Measurements from ENCODE around the gene GSDMA.

The GSDMA gene

DNA sequence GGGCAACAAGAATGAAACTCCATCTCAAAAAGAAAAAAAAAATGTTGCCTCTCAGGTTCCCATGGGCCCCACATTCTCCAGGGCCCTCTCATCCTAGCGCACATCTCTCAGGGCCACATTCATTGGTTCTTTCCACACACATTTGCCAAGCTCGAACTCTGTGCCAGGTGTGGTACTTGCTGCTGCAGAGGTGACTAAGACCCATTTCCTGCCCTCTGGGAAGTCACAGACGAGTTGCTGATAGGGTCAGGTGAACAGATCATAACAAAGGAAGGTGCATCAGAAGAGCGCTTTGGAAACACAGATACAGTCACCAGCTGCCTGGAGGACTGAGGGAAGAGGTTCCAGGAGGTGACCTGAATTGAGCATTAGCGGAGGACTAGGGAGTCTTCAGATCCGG lies 1.0 kb downstream of the GSDMA start:
- FAIRE-seq: no peak

DNA sequence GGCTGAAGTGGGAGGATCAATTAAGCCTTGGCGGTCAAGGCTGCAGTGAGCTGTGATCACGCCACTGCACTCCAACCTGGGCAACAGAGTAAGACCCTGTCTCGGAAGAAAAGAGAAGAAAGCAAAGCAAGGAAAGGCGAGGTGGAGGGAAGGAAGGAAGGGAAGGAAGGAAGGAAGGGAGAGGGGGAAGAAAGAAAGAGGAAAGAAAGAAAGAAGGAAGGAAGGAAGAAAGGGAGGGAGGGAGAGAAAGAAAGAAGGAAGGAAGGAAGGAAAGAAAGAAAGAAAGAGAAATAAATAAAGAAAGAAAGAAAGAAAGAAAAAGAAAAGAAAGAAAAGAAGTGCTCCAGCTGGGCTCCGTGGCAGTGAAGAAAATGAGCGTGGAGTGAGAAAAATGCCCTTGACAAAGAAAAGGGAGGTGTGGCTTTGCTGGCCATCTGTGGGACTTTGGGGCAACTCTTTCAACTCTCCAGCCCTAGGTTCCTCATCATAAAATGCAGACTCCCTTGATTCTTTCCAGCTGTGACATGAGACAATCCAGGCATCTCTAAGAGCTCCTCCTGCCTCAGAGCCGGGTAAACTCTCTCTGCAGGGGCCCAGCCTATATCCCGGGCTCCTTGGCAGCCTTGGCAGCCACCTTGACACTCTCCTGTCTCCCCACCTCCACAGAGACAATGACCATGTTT lies 2.4 kb downstream of the GSDMA start:
- no peak for FAIRE-seq

DNA sequence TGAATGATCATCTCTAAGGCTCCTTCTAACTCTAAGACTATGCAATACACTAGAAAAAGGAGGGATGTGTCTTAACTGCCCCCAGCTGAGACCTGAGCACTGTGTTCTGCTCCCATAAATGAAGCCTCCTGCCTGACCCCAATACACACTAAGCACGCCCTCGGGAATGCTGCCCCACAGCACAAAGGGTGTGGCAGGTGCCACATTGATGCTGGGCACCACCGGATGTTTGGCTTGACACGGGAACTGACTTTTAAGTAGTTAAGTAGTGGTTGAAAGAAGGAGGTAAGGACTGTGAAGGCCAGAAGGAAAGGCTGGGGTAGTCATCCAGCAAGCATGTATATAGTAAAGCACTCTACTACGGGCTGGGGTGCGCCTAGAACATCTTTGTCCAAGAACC lies 4.0 kb downstream of the GSDMA start:
- FAIRE-seq: no peak

DNA sequence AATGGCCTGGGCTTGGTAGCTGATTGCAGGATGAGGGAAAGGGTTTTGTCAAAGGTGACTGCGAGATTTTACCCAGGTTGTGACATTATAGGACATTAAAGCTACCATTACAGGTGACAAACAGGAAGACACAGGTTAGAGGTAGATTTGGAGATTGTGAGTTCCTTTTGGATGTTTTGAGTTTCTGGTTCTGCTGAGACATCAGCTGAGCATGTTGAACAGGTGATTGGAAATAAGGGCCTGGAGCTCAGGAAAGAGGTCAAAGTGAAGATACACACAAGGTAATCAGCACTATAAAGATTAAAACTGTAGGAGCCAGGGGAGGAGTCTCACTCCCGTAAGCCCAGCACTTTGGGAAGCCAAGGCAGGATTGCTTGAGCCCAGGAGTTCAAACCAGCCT lies 6.0 kb downstream of the GSDMA start:
- no peak for FAIRE-seq

DNA sequence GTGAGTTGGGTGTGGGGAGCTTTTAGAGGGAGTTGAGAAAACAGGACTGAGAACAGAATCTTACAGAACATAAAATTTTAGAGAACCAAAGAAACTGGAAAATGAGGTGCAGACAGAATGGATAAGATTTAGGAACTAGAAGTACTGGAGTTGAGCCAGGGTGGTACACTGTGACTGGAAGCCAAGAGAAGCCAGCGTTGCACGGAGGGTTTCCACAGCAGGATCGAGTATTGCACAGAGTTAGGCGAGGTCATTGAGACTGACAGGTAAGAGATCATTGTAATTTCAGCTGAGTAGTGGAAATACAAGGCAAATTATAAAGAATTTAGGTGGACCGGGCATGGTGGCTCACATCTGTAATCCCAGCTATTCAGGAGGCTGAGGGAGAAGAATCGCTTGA lies 6.6 kb downstream of the GSDMA start:
- no peak for FAIRE-seq

DNA sequence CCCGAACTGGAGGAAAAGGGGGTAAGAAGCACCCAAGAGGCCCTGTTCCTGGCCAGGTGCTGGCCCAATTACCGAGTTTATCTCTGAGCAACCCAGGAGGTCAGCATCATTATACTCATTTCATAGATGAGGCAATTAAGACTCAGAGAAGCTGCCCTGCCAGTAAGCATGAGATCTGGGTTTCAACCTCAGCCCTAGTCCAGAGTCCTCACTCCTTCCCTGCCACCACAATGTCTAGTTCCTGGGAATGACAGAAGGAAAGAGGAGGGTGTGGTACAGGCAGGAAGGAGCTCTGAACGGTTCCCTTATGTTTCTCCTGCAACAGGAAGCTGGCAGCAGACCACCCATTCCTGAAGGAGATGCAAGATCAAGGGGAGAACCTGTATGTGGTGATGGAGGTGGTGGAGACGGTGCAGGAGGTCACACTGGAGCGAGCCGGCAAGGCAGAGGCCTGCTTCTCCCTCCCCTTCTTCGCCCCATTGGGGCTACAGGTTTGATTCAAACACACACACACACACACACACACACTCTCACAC lies 7.4 kb downstream of the GSDMA start:
- FAIRE-seq: no peak

DNA sequence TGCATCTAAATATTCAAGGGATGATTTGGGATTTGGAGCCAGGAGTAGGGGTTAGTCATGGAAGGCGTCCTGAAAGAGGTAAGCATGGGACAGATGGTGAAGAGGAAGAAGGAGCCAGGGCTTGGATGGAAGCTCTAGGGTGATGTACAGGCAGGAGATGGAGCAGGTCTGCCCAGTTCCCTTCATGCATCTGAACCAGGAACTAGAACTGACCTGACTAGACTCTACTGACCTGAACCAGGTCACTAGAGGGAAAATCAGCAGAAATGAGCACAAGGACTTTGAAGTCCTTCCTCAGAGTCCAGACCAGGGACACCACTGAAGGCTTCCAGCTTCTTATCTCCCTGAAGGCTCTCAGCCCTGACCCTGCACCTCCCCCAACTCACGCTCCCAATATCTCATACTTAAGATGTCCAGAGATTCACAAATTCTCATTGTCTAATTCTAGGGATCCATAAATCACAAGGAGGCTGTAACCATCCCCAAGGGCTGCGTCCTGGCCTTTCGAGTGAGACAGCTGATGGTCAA lies 8.3 kb downstream of the GSDMA start:
- no peak for FAIRE-seq

DNA sequence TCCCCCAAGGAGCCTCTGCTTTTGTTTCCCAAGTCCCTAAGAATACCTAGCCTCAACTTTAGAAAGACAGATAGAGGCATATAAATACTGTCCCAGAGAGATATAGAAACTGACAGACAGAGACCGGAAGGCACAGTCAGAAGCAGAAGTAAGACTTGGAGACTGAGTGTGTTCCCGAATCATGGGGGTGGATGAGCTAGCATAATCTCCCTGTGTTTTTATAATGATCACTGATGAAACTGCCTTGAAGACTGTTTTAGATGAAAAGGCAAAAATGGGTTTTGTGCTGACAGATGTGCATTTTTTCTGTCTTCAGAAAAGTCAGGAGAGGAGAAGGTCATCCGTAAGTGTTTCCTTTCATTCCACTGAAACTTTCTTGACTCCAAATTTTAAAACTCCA lies 9.5 kb downstream of the GSDMA start:
- FAIRE-seq: no peak

DNA sequence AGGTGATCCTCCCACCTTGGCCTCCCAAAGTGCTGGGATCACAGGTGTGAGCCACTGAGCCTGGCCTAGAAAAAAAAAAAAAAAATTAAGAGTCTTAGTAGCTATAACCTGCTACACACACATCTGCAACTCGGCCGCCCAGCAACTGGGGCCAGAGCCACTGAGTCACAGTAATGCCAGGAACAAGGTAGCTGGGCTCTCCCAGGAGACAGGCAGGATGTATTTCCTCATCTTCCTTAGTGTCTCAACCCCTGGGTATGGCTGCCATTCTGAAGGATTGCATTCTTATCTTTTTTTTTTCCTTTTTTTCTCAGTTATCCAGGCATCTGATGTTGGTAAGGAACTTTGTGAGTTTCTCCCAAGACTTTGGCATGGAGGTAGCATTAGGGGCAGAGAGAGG lies 10.7 kb downstream of the GSDMA start:
- no peak for FAIRE-seq

DNA sequence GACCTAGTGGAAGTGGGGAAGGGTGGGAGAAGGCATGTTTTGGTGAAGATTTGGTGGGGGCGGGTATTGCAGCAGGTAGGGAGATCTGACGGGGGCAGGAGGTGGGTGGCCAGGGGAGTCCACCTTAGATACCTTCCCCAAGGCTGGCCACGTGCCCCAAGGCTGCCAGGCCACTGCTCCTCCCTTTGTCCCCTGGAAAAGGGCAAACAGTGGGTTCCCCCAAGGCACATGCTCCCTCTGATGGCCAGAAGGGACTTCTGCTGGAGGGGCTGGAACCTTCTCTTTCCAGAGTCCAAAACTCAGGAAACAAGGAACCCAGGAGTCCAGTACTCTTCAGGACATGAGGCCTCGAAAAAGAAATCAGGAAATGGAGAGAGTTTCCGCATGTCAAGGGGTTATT lies 11.6 kb downstream of the GSDMA start:
- FAIRE-seq: no peak

DNA sequence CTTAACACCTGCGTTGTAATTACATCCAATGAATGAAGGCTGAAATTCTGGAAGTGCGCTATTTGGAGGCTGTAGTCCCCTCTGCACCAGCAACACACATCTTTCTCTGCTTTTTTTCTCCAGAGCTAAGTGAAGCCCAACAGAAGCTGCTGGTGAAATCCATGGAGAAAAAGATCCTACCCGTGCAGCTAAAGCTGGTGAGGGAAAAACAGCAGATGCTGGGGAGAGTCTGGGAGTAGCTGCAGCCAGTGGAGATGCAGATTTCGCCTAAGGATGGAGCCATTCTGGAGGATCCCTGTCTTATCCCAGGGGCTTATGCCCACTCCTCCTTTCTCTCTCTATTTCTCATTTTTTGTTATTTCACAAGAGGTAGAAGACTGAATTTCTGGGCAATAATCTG lies 13.0 kb downstream of the GSDMA start:
- FAIRE-seq: no peak

DNA sequence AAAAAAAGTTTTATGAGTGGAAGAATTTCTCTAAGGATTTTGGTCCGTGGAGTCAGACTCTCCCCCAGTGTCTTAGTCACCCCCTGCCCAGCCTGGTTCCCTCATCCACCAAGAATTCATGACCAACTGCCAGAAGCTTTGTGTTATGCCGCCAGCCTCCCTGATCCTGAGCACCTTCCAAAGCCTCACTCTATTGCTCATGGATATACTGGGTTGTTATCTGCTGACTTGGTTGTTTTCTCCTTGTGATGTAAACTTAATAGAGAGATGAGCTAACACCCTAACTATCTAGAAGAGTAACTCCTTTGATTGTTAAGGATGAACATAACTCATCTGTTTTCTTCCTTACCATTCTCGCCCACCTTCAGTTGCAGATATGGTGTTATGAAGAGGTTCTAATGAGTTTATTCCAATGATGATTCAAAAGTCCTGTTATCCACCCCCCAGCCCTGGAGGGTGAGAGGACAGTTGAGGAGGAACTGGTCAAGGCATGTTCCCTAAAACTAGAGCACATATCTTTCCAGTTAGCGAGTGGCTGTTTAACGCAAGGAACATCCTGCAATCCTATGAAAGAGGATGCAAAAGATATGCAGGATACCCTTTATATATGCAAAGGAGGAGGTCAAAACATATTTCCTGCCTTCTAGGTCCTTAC lies 16.3 kb downstream of the GSDMA start:
- no peak for FAIRE-seq

DNA sequence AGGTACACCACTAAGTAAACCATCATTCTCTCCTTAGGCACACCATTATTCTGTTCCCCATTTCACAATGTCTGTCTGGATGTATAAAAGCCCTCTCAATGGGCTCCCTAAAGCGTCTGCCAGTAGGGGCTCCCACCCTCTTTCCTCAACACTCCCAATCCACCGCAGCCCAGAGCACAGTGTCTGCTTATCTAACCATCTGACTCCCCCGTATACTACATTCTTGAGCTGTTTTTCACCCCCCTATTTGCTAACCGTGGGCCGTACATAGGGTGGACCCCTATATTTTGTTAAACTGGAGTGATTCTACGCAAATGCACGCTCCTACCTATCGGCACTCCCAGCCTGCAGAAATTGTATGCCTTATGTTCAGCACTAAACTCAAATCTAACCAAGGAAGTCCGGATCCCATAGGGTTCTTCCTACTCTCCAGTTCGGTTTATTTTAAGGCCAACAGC lies 17.1 kb downstream of the GSDMA start:
- no peak for FAIRE-seq

DNA sequence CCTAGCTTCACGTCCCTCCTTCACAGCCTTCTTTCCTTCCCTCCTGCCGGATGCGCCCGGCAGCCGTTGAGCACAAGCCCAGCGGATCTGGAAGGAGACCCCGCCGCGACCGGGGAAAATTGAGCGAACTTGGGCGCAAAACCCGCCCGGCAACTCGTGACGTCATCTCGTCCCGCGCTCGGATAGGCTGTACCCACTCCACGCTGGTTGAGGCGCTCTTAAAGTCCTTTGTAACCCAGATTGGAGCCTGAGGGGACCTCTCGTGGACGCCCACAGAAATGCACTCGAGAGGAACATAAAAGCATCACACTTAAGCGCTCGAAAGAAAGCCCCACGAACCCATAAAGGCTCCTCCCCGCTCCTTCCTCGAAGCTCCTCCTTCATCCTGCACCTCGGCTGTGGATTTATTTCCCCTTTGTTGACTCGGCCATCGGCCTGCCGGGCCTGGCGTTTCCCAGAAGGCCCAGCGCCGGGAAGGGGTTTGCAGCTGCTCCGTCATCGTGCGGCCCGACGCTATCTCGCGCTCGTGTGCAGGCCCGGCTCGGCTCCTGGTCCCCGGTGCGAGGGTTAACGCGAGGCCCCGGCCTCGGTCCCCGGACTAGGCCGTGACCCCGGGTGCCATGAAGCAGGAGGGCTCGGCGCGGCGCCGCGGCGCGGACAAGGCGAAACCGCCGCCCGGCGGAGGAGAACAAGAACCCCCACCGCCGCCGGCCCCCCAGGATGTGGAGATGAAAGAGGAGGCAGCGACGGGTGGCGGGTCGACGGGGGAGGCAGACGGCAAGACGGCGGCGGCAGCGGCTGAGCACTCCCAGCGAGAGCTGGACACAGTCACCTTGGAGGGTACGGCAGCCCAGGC lies 17.8 kb downstream of the GSDMA start, which contains the start of gene PSMD3:
TSS of gene PSMD3 (plus strand) at position 457 of the 856 bp plus-strand sequence. CDS start at position 621, 164 bp downstream.
- peak; percentile 98 for FAIRE-seq

DNA sequence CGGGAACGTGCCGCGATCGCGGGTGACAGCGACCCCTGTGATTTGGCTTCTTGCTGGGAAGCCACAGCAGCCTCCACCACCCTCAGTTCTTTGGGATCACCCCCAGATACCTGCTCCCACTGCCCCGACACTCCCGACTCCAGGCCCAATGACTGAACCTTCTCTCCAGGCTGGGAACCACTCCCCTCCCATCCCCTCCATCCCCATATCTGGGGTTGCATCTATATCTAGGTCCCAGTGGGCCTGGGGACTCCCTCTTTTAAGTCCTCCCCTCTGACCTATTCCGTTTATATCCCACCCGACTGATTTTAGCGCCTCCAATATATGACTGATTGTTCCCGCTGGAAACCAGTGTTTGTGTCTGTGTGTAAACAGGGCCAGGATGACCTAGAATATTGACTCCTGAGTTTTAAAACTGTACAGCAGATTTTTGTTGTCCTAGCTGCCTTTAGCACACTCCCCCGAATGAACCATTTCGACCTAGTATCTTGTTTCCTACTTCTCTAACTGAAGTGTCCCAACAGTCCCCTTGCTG lies 18.5 kb downstream of the GSDMA start:
- FAIRE-seq: no peak

DNA sequence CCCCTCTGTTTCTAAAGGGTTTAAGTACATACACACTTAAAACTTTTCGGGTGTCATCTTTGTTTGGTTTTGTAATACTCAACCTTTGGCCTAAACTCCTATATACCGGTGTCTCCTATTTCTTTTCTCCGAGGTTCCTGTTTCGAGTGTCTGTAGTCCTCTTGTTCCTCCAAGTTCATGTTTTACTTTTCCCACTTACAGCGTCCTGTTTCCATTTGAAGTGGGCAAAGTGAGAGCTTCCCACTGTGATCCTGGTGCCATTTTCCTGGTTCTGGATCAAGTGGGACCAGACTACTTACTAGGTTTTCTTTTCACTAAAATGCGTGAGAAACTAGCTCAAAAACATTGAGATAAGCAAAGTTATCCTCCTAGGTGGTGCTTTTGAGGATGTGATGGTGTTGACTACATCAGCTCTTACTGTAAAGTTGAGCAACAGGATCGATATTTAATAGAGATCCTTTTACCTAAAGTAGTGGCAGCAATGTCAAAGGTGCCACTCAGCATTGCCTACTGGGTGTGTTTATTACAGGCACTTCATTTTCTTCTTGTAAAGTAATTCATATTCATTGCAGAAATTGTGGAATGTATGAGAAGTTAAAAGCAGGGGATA lies 19.1 kb downstream of the GSDMA start:
- no peak for FAIRE-seq

DNA sequence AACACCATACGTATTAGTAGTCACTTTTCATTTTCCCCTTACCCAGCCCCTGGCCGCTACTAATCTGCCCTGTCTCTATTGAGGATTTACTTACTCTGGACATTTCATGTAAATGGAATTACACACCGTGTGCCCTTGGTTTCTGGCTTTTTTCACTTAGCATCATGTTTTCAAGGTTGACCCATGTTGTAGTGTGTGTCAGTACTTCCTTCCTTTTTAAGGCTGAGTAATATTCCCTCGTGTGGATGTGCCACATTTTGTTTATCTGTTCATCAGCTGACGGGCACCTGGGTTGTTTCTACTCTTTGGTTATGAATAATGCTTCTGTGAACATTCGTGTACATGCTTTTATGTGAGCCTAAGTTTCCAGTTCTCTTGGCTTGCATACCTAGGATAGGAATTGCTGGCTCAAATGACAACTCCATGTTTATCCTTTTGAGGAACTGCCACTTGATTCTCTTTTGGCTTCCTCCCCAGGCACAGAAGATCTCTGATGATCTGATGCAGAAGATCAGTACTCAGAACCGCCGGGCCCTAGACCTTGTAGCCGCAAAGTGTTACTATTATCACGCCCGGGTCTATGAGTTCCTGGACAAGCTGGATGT lies 25.5 kb downstream of the GSDMA start:
- no peak for FAIRE-seq

DNA sequence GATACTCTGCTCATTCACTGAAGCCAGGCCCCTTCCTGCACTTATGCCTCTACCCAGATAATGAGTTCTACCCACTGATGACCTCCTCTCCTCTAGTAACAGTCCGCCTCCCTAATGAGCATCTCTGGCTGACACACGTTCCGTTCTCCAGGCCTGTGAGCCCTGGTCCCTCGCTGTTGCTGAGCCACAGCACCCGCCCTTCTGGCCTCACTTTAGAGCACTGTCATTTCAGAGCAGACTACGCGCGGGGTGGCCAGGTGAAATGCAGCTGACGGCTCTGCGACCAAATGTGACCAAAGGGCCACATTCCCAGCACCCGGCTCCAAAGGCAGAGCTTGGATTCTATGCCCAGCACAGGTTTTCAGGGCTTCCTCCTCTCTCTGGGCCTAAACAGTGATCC lies 31.6 kb downstream of the GSDMA start:
- no peak for FAIRE-seq

DNA sequence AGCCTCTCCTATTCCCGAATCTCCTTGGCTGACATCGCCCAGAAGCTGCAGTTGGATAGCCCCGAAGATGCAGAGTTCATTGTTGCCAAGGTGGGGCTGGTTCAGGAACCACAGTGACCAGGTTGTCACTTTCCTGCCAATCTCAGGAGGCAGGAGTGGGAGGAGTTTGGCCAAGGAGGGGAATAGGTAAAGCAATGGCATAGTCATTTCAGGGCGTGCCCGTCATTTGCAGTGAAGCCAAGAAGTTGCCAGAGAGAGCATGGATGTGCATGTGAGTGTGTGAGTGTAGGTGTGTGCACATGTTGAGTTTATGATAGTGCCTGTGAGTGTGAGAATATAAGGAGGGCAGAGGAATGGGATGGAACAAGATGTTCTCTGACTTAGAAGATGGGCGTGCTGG lies 32.6 kb downstream of the GSDMA start:
- FAIRE-seq: no peak

DNA sequence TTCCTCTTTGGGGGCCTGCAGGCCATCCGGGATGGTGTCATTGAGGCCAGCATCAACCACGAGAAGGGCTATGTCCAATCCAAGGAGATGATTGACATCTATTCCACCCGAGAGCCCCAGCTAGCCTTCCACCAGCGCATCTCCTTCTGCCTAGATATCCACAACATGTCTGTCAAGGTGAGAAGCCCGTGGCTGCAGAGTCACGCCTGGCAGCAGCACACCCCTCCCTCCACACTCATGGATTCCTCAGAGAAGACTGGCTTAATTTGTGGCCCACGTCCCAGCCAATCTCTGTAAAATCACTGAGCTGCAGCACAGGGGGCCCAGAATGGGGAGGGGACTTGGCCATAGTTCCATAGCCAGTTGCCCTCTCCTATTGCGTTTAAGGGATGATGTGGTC lies 33.4 kb downstream of the GSDMA start:
- FAIRE-seq: no peak

DNA sequence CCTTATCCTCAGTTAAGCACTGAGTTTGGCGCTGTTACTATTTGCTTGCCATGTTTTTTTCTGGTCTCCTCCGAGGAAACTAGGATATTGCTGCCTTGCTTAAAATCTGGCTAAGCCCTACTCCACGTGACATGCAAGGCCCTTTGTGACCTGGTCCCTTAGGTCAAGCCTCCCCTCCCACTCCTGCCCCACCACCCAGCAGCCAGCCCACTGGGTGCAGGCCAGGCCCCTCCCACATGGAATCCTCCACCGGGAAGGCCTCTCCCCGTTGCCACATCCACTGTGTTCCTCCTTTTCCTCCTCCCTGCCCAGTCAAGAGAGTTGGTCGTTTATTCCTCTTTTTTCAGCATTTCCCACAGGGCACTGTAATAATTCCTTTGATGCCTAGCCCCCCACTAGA lies 34.0 kb downstream of the GSDMA start:
- FAIRE-seq: no peak

DNA sequence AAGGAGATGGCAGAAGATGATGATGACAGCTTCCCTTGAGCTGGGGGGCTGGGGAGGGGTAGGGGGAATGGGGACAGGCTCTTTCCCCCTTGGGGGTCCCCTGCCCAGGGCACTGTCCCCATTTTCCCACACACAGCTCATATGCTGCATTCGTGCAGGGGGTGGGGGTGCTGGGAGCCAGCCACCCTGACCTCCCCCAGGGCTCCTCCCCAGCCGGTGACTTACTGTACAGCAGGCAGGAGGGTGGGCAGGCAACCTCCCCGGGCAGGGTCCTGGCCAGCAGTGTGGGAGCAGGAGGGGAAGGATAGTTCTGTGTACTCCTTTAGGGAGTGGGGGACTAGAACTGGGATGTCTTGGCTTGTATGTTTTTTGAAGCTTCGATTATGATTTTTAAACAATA lies 34.7 kb downstream of the GSDMA start:
- no peak for FAIRE-seq
